GM21447 (cell line): ENCODE data around the gene ARHGAP24.

Experiments
- ATAC-seq: cut with Tn5 transposase; IDR thresholded peaks from one replicate; pipeline ENCODE4 v1.9.1; 2021; ENCODE audit not compliant: unreplicated experiment

ARHGAP24 gene

GRCh38 chr4:85772470-85772869 lies 297.5 kb downstream of the ARHGAP24 start:
- ATAC-seq, result no peak

GRCh38 chr4:85773372-85773771 lies 298.4 kb downstream of the ARHGAP24 start:
- ATAC-seq, result no peak

GRCh38 chr4:85774000-85774399 lies 299.1 kb downstream of the ARHGAP24 start:
- ATAC-seq, result no peak

- ATAC-seq, result no peak
These were observed 299.5 kb downstream of the ARHGAP24 start for GRCh38 chr4:85774489-85774888.

GRCh38 chr4:85776096-85776495 lies 301.1 kb downstream of the ARHGAP24 start:
- no peak for ATAC-seq

GRCh38 chr4:85776579-85776978 lies 301.6 kb downstream of the ARHGAP24 start:
- no peak for ATAC-seq

GRCh38 chr4:85777908-85778631 lies 303.1 kb downstream of the ARHGAP24 start:
- peak; percentile 76 for ATAC-seq

- ATAC-seq, result peak; percentile 75
These were observed 303.7 kb downstream of the ARHGAP24 start for GRCh38 chr4:85778632-85779131.

GRCh38 chr4:85779165-85779564 lies 304.2 kb downstream of the ARHGAP24 start:
- no peak for ATAC-seq

GRCh38 chr4:85780664-85781063 lies 305.7 kb downstream of the ARHGAP24 start:
- ATAC-seq, result peak; percentile 39

- ATAC-seq, result peak; percentile 36
These were observed 308.5 kb downstream of the ARHGAP24 start for GRCh38 chr4:85783483-85783882.

GRCh38 chr4:85783900-85784299 lies 308.9 kb downstream of the ARHGAP24 start:
- no peak for ATAC-seq

GRCh38 chr4:85784348-85784747 lies 309.4 kb downstream of the ARHGAP24 start:
- ATAC-seq, result no peak

GRCh38 chr4:85784947-85785346 lies 310.0 kb downstream of the ARHGAP24 start:
- ATAC-seq, result peak; percentile 49

GRCh38 chr4:85787133-85787532 lies 312.2 kb downstream of the ARHGAP24 start:
- no peak for ATAC-seq

GRCh38 chr4:85788604-85789003 lies 313.7 kb downstream of the ARHGAP24 start:
- ATAC-seq, result no peak

- ATAC-seq, result no peak
These were observed 314.3 kb downstream of the ARHGAP24 start for GRCh38 chr4:85789241-85789640.

- no peak for ATAC-seq
These were observed 315.6 kb downstream of the ARHGAP24 start for GRCh38 chr4:85790582-85790981.

- ATAC-seq, result no peak
These were observed 317.7 kb downstream of the ARHGAP24 start for GRCh38 chr4:85792376-85793232.

GRCh38 chr4:85793233-85793585 lies 318.3 kb downstream of the ARHGAP24 start:
- ATAC-seq, result no peak

- no peak for ATAC-seq
These were observed 323.2 kb downstream of the ARHGAP24 start for GRCh38 chr4:85798012-85798770.
